Measurements from ENCODE around the gene VAMP5.
"Not testable (repeated sequence)": the region's sequence is repeated elsewhere in the genome, so short reads cannot be mapped to it uniquely, and the experiment has no call there.

The VAMP5 gene

DNA sequence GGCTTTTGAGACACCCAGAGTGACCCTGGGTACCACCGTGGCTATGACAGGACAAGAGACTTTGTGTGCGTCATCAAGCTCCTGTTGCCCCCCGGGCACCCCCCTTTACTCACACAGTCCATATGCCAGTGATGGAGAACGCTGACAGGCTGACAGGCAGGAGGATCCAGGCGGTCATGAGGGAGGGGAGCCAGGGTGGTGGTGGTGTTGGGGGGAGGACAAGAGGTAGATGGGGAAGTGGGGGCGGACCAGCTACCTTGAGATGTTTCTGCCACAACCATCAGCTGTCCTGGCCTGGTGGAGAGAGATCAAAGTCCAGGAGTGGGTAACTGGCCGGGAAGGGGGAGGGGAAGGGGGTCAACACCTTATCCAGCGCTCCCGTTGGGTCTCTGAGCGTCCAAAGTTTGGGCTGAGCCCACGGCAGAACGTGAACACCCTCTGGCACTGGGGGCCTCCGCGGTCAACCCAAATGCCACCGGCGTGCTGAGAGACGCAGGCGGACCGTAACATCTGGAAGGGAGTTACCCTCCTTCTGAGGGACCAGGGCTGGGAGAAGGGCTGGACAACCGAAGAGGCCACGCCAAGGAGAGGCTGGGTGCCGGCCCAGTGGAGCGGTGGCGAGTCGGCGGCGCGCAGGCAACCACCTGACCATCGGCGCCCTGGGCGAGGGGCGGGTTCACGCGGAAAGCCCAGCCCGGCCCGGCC, 17.7 kb downstream of the VAMP5 start:
- DNase-seq (ENCODE audit: low spot score), result peak; percentile 80

DNA sequence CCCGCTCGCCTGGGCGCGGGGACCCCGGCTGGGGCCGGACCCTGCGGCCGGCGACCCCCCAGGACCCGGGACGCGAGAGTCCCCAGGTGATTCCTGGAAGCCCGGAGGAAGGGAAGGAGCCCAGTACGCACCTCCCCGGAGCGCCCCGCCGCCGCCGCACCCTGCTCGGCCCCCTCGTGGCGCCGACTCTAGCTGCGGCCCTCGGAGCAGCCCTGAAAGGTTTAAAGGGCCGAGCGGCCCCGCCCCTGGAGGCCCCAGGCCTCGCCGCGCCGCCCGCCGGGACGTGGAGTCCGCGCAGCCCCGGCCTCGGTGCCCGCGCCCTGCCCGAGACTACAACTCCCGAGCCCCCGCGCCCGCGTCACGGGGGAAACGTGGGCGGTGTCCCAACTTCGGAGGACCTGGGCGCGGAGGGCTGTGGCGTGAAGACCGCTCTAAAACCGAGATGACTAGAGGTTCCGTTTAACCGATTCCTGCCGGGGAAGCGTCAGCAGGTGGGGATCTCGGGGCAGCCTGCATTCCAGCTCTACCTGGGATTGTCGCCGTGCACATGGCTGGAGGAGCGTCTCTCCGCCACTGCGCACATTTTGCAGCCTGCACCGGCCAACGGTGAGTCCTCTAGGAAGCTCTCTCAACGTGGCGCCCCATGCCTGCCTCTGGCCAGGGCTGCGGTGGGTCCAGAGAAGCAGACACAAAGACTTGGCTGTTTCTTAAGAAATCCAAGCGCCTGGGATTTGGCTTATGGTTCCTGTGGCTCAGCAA, 18.4 kb downstream of the VAMP5 start, which contains the start of gene TMEM150A:
TMEM150A (minus strand) TSS at position 223 of the 759 bp plus-strand sequence. CDS start 750 bp downstream, outside the sequence.
- peak; percentile 94 for DNase-seq (ENCODE audit: low spot score)

DNA sequence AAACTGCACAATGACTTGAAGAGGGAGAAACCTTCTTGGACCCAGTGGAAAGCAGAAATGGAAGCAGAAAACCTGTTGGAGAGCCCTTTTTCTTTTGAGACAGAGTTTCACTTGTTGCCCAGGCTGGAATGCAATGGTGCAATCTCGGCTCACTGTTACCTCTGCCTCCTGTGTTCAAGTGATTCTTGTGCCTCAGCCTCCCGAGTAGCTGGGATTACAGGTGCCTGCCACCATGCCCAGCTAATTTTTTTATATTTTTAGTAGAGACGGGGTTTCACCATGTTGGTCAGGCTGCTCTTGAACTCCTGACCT, 19.9 kb downstream of the VAMP5 start:
- DNase-seq (ENCODE audit: low spot score), result not testable (repeated sequence)

DNA sequence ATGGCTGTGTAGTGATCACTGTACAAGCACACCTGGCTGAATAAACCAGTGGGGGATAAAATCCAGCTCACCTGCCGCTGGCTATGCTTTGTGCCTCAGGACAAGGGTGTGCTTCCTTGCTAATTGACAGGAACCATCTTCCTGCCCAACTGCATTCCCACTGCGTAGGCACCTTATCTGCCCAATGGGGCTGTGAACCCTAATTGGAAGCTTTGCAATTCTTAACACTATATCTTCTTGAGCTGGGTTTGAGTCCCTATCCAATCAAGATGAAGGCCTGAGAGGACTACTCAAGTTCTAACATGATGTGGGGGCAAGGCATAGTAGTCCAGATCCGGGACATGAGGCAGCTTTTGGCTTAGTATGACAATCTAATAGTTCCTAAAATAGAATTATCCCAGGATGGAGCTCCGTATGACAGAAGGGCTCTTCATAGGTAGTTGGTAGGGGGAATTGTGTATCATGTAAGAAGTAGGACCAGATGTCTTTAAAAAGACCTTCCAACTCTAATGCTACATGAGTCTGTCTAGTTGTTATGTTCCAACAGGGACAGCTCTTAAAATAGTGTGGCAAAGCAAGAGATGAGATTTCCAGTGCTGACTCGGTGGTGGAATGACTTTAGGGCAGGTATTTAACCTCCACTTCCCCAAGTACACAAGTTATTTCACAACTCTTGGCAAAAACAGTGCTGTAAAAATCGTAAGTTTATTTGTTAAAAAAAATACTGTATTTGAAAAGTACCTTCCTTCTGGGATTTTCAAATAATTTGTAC, 20.5 kb downstream of the VAMP5 start:
- DNase-seq (ENCODE audit: low spot score), result no peak

DNA sequence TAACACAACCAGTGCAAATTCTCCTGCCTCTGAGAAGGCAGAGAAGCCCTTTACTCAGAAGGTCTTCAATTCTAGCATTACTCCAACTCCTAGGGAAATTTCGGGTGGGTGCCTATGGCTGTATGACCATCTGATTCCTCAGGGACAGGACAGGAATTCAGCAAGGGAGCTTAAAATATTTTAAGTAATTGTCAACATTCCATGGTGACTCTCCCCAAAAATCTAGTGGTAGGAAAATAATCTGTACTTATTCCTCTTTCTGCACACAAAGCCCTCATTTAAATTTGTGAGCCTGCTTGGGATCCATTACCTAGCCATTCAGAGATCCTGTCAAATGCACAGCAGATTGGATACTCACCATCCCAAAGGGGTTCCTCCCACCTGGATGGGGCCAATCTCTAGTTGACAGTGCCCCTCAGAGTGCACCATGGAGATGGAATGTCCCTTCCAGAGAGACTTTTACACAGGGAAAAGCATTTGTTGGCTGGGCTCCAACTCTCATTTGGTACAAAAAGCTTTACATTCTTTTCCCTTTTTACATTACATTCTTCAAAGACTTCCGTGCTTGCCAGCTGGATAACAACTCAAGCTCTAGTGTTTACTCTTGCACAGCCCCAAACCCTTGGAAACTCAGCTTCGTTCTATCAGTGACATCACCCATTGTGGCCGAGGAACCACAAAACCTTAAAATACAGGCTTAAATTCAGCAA, 21.3 kb downstream of the VAMP5 start:
- no peak for DNase-seq (ENCODE audit: low spot score)

DNA sequence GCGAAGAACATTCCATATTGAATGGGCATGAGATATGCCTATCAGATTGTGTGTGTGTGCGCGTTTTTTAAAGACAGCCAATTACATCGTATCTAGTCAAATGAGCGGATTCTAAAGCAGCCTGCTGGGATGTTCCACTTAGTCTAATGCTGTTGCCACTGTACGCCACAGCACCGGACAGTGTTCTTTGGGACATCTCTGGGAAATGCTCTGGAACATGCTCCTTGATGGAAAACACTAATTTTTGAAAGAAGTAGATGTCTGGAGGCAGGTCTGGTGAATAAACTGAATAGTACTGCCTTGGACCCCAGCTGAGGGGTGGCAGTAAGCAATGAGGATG, 21.9 kb downstream of the VAMP5 start:
- DNase-seq (ENCODE audit: low spot score), result no peak

DNA sequence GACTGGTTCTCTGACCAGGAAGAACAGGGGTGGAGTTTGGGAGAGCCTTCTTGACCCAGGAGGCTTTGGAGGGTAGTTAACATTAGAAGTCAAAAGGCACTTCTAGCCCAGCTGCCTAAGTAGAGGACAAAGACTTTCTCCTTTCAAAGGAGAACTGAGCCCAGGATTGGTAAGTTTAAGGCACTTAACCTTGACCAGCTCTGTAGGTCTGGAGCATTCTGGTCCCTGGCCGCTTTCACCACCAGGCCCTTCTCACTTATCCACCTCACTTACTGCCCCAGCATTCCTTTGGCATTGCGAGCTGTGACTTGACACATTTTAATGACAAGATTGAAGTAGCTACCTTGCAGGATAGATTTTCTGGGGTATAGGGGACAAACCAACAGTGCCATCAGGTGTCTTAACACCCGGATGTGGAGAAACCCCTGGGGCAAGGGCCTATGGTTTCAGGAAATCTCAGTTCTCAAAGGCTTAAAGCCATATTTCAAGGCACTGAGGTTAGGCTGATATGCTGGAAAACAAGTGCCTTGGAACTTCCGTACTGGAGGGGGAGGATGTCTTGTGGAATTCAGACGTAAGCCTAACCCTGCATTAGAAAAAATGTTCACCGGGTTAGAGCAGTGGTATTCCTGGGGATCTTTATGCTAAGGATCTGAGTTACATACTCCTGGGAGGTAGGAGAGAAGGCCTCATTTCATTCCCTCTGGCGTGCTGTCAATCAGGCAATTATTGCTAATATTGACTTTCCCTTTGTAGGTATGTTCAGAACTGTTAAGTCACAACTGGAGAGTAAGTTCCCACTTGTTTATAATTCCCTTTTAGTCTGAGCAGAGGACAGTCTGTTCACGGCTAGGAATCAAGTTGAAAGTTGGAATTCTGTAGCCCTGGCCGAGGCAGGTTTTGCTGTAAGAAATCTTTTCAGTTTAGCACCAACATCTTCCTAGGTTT, 23.3 kb downstream of the VAMP5 start:
- DNase-seq (ENCODE audit: low spot score), result no peak

DNA sequence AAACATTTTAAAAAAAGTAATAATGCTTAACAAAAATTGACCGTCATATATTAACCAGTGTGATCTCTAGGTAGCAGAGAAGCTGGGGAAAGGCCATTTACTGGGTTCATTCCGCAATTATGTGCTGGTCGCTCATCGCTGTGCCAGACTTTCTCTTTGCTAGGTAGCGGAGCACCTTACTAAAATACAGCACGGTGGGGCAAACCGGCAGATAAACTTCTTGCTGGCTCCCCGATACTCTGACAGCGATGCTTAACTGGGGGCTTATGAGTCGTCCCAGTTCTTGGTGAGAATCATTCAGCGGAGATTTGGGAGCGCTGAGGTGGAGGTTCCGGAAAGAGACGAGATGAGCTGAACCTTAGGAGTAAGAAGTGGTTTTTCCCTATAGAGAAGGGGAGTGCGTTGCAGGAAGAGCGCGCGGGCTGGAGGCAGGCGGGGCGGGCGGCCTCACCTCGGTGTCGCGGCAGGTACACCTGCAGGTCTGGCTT, 27.0 kb downstream of the VAMP5 start:
- no peak for DNase-seq (ENCODE audit: low spot score)

DNA sequence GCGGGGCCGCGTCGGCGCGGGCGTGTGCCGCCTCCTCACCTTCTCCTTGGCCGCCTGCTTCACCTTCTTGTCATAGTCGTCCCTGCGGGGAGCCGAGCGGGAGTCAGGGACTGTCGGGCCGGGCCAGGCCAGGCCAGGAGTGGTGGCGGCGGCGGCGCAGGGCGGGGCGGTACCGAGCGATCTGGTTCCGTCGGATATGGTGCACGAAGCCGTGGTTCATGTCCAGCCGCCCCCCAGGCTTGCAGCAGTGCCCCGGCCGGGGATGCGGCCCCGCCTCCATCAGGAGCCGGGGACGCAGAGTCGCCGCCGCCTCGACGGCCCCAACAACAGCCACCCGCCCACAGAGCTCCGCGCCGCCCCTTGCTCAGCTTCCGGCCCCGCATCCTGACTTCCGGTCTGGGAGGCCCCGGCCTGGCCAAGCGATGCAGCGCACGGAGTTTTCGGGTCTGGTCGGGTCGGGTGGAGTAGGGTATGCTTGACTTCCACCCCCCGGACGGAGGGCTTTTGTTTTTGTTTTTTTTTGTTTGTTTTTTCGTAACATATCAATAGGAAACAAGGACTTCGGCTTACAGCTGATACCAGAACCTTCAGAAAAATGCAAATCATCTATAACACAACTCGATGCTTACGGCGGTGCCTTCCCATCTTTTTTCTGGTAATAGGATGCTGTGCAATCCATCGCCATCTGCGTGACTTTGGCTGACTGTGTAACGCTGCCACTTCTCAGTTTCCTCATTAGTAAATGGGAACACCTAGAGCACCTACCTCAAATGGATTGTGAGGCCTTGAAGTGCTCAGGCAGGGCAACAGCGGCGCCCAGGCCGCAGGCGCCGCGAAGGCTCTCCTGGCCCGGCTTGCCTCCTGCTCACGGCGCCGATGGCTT, 27.7 kb downstream of the VAMP5 start, which contains the start of gene C2orf68:
C2orf68 (minus strand) TSS at position 362 of the 883 bp plus-strand sequence; CDS start at position 280, 82 bp downstream.
- DNase-seq (ENCODE audit: low spot score), result peak; percentile 95

DNA sequence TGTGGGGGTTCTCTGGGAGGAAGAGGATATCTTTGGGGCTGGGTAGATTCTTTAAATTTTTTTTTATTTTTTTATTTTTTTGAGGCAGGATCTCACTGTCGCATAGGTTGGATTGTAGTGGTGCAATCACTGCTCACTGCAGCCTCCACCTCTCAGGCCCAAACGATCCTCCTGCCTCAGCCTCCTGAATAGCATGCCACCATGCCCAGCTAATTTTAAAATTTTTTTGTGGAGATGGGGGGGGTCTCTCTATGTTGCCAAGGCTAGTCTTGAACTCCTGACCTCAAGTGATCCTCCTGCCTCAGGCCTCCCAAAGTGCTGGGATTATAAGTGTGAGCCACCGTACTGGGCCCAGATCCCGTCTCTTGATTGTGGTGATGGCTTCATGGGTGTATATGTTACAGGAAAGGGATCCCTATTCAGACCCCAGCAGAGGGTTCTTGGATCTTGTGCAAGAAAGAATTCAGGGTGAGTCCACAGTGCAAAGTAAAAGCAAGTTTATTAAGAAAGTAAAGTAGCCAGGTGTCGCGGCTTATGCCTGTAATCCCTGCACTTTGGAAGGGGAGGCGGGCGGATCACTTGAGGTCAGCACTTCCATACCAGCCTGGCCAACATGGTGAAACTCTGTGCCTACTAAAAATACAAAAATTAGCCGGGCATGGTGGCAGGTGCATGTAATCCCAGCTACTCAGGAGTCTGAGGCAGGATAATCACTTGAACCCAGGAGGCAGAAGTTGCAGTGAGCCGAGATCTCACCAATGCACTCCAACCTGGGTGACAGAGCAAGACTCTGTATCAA, 29.7 kb downstream of the VAMP5 start:
- DNase-seq (ENCODE audit: low spot score), result no peak

DNA sequence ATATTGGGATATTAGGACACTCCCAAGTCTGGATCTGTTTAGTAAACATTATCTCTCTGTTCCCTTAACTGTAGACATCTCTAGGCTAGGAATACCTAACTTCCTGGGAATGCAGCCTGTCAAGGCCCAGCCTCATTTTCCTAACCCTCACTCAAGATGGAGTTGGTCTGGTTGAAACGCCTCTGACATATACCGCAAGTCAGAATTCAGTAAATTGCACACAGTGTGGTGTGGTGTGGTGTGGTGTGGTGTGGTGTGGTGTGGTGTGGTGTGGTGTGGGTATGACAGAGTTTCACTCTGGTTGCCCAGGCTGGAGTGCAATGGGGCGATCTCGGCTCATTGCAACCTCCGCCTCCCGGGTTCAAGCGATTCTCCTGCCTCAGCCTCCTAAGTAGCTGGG, 30.5 kb downstream of the VAMP5 start:
- not testable (repeated sequence) for DNase-seq (ENCODE audit: low spot score)

DNA sequence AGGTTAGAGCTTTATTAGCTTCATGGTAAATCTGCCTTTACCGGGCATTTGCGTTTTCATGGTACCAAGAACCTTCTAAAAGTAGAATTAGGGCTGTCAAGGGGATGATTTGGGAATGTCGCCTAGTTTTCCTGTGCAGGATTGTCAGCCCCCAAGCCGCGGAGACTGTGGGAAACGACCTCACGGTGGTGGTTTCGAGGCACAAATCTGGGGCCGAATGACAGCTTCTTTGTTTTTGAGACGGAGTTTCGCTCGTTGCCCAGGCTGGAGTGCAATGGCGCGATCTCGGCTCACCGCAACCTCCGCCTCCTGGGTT, 31.1 kb downstream of the VAMP5 start:
- DNase-seq (ENCODE audit: low spot score), result no peak

DNA sequence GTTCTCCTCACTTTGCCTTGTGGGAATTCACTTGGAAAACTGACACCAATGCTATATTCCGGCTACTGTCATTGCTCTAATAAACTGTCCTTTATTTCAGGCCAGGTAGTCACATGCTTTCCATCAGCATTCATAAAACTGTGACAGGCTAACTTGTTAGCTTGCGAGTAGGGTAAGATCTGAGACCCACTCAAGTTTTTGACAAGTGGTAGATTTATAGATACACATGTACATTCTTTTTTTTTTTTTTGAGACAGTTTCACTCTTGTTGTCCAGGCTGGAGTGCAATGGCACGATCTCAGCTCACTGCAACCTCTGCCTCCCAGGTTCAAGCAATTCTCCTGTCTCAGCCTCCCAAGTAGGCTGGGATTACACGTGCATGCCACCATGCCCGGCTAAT, 33.5 kb downstream of the VAMP5 start:
- not testable (repeated sequence) for DNase-seq (ENCODE audit: low spot score)

DNA sequence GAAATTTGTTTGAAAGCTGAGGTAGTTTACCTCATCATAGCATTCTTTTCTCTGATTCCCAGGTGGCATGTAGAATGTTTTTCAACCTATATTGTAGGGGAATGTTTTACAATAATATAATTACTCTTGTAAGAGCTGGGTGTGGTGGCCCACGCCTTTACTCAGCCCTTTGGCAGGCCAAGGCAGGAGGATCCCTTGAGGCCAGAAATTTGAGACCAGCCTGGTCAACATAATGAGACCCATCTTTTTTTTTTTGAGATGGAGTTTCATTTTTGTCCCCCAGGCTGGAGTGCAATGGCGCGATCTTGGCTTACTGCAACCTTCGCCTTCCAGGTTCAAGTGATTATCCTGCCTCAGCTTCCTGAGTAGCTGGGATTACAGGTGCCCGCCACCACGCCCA, 35.4 kb downstream of the VAMP5 start:
- no peak for DNase-seq (ENCODE audit: low spot score)

DNA sequence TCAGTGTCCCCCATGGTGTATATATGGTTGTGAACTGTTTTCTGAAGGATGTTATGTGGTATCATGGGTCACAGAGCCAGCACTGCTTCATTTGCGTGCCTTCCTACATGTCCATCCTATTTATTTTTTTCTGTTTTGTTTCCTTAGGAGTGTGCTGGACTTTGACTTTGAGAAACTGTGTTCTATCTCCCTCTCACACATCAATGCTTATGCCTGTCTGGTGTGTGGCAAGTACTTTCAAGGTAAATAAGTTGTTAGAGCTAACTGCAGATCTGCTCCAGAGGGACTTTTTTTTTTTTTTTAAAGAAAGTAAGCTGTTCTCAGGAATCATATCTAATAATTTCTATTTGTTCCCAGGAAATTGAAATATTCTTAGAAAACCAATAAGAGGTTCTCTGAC, 37.1 kb downstream of the VAMP5 start:
- DNase-seq (ENCODE audit: low spot score), result no peak

DNA sequence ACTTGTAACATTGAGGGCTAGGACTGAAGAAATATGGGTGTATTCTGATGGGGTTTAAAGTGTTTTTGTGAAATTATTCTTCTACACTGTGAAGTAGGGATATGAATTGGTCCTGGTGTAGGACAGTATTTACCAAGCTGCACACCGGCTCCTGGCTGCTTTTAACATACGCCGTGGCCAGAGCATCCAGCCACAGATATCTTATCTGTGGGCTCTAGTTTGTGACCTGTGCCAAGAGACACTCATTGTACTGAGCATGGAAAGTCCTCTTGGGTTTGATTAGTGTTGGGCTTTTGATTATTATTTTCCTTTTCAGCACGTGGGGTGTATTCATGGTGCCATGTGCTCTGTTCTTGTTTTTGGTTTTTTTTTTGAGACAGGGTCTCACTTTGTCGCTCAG, 39.8 kb downstream of the VAMP5 start:
- no peak for DNase-seq (ENCODE audit: low spot score)

DNA sequence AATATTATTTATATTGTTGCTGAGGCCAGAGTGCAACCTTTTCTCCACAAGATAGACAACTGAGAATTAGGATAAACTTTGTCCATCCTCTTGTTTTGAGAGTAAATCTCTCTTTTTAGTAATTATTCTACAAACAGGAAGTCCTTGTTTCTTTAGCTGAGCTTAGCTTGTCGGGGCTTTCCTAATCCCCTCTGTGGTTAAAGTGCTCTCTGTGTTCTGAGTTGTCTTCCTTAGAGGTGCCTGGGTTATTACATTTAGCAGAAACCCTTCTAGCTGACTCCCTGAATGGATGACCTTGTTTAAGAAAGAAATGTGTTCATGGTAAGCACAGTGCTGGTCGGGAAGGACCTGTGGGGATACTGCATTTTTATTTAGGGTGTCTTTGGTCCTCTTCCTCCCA, 44.4 kb downstream of the VAMP5 start:
- no peak for DNase-seq (ENCODE audit: low spot score)

DNA sequence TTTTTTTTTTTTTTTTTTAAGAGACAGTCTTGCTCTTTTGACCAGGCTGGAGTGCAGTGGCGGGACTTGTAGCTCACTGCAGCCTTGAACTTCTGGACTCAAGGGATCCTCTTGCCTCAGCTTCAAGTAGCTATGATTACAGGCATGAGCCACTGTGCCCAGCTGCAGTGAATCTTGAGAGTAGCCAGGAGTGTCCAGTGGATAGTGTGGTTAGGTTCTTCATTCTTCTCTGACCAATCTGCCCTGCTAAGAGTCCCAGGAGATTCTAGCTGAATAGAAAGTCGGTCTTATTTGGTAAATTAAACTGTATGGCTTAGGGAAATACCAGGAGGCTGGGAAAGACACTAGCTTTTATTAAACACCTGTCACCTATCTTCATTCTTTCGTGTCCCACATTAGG, 47.1 kb downstream of the VAMP5 start:
- no peak for DNase-seq (ENCODE audit: low spot score)

DNA sequence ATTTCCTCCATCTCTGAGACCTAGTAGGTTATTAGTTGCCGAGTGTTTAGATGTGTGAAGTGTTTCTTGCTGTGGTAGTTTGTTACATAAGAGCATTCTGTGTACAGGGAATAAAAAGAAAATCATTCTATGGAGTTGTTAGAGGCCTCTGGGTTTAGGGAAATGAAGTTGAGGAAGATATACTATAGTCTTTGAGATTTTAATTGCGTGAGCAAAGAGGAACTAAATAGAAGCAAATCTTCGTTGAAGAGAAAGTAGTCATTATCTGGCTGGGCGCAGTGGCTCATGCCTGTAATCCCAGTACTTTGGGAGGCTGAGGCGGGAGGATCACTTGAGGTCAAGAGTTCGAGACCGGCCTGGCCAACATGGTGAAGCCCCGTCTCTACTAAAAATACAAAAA, 50.8 kb downstream of the VAMP5 start:
- no peak for DNase-seq (ENCODE audit: low spot score)

All from iPS-NIHi11 (cell line).